Stimulated activated CD4-positive, alpha-beta T cell treated with anti-CD3 and anti-CD28 coated beads, Interleukin-2, amount 100 ng/mL, for 48 hours (primary cell): ENCODE results near the gene DYDC2.

Experiments used
- DNase-seq, 2 donors: peaks; one replicate each; pipeline ENCODE4 v3.0.0-alpha.2; 2020

DYDC2 gene

DNA sequence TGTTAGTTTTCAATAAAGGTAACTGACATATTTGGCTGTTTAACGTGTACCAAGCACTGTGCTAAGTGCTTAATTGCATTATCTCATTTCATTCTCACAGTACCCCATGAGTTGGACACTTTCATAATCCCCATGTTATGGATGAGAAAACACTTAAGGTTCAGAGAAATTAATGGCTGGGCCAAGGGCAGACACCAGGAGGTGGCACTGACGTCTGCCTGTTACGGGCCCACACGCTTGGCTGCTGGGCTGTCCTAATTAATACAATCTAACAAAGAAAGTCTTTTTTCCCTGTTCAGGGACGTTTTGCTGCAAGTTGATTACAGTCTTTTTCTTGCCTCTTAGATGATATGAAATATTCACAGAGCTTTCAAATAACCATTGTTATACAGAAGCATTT is 16.1 kb downstream of the DYDC2 start:
- no peak for DNase-seq

DNA sequence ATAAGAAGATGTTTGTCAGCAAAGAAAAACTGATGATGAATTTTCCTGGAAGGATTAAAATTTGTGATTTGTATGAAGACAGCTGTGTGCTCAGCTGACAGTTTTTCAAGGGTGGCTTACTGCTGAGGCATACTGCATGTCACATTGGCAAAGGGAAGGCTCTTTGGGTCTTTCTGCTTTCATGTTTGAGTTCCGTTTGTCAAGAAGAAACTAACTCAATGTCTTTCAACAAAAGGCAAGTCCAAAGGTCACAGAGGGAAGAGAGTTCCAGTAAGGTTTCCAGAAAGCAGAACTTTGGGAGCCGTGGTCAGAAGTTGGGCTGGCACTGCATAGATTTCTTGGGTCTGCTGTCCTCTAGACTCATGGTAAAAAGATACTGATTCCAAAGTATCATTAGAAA is 16.9 kb downstream of the DYDC2 start:
- DNase-seq: no peak

DNA sequence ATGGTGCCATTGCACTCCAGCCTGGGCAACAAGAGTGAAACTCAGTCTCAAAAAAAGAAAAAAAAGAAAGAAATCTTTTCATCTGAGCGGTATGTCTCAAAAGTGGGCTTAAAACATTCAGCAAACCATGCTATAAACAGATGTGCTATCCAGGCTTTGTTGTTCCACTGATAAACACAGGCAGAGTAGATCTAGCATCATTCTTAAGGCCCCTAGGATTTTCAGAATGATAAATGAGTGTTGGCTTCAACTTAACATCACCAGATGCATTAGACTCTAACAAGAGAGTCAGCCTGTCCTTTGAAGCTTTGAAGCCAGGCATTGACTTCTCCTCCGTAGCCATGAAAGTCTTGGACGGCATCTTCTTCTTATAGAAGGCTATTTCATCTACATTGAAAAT is 23.1 kb downstream of the DYDC2 start:
- DNase-seq: no peak

DNA sequence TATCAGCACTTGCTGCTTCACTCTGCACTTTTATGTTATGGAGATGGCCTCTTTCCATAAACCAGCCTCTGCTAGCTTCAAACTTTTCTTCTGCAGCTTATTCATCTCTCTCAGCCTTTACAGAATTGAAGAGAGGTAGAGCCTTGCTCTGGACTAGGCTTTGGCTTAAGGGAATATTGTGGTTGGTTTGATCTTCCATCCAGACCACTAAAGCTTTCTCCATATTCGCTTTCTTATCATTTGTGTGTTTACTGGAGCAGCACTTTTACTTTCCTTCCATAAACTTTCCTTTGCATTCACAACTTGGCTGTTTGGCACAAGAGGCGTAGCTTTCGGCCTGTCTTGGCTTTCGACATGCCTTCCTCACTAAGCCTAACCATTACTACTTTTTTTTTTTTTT is 23.6 kb downstream of the DYDC2 start:
- DNase-seq: no peak

DNA sequence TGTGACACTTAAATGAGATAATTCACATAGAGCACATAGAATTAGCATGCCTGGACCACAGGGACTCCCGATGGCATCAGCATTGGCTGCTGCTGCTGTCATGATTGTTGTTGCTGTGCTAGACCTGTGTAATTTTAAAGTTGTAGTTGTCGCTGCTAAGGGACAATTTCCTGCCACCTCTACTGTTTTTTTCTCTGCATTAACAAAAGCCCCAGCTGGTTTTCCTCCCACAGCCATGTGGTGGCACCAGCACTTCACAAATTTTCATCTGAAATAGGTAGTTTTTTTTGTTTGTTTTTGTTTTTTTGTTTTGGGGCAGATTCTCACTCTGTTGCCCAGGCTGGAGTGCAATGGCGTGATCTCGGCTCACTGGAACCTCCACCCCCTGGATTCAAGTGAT is 26.4 kb downstream of the DYDC2 start:
- DNase-seq: peak; percentile 12 to 25

DNA sequence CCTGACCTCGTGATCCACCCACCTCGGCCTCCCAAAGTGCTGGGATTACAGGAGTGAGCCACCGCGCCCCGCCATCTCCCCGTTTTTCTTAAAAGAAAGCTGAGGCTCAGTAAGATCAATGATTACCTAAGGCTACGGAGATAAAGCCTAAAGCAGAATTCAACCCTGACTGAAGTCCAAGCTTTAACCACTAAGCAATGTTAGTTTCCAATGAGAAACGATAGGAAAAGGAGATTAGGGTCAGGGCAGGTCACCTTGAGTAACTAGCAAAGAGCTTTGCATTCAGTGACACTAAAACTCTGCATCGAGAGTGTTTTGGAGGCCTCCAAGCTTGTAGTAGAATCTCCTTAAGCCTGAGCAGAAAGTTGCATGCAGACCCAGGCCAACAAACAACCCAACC is 34.2 kb downstream of the DYDC2 start:
- no peak for DNase-seq

DNA sequence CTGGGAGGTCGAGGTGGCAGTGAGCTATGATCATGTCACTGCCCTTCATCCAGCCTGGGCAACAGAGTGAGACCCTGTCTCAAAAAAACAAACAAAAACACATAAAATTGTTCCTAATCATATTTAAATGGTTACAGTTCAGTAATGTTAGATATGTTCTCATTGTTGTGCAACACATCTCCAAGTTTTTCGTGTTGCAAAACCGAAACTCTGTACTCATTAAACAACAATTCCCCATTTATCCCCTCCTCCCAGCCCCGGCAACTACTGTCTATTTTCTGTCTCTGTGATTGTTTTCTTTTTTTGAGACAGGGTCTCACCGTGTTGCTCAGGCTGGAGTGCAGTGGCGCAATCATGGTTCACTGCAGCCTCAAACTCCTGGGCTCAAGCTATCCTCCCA is 35.7 kb downstream of the DYDC2 start:
- DNase-seq: no peak

DNA sequence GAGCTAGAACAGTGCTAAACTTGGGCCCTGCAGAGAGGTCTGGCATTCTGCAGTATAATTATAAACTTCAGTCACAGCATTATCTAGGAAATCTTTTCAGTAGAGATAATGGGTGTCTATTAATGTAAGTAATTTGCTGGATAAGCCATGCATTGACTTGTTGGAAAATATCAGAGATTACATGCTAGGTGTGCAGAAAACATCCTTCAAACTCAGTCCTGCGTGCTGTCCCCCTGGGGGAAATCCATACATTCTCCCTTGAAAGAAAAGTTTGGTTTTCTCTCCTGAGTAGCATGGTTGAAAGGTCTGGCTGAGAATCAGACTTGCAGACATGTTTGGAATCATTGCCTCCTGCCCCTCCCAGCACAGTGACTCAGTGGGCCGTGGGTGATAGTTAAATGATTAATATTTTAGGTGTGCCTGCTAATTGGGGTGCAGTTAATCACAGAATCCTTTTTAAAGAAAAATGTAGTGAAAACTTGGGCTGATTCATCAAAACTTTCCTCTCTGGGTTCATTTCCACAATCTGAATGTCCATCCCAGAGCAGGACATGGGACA is 37.9 kb downstream of the DYDC2 start:
- DNase-seq: no peak

DNA sequence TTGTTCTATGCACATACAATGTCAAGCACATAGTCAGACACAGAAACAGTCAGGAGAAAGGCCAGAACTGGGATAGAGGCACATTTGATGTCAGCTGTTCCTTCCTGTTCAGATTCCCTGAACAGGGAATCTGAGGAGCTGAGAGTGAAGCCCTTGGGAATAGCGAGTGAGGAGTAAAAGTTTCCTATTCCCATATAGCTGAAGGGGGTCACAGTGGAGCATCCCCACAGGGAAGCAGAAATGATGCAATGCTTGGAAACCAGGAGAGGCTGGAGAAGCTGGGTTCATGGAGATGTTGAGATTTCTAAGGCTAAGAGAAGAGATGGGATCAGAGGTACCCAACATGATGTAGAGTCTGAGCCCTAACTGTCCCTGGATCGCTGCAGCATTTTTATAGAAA is 40.4 kb downstream of the DYDC2 start:
- no peak for DNase-seq

DNA sequence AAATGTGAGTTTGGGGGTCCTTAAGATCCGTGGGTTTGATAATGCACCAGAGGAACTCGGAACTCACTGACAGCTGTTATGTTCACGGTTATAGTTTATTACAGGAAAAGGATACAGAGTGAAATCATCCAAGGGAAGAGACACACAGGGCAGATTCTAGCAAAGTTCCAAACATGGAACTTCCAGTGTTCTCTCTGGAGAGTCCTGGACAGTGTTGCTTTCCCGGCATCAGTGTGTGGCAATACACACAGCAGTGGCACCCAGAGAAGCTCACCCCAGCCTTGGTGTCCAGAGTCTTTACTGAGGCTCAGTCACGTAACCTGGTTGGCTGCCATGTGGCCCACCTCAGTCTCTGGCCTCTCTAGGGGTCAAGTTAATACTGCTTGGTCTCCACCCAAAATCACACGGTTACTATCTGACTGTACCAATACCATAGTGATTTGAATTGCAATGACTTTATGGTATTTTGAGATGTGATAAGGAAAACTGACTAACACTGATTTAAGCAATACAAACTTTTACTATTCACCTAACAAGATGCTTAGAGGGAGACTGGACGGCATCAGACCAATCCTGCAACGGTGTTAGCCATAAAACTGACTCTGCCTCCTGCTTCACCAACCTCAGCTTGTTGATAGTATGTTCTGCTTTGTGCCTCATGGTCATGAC is 43.7 kb downstream of the DYDC2 start:
- DNase-seq: no peak

DNA sequence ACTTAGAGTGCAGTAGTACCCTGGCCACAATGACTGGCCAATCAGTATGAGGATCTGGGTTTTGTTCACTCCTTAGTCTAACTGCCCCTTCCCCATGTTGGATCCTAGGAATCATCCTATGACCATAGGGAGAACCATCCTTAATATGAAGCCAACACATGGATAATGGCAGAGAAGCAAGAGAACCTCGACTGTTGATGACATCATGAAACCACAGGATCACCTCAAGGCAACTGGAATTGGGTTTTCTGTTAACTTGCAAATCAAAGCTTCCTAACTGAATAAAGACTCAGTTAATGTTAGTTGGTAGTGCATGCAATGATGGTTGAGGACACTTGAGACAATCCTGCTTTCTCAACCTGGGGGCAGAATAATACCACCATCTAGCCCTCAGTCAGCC is 48.5 kb downstream of the DYDC2 start:
- DNase-seq: no peak

DNA sequence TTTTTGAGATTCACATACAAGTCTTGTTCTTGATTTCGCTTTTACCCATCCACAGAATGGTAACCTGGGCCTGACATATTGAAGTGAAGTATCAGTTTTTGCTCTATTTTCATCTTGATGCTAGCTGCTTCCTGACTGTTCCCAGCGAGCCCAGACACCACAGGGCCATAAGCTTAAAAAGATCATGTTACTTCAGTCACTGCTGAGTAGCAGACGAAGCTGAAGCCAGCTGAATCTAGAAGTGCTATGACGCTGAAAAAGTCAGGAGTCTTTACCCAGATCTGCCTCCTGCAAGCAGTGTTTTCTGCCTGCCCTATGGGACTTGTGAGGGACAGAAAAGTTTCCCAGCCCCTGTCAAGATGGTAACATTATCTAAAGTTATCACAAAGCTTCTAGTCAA is 49.0 kb downstream of the DYDC2 start:
- DNase-seq: no peak

DNA sequence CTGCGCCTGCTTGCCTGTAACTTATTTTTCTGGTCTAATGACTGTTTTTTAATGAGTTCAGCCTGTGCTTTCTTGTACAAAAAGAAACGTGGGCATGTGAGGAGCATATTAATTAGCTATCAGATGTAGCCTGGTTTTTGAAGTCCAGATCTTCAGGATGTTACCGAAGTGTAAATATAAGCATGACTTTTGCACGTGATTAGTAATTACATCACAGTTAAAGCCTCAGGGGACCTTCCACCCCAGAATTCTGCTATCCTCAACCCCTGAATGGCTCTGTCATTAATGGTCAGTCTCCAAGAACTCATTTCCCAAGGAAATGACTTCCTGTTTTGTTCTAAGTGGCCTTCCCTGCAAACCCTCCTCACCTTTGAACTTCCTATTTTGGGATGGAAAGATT is 49.6 kb downstream of the DYDC2 start:
- no peak for DNase-seq

DNA sequence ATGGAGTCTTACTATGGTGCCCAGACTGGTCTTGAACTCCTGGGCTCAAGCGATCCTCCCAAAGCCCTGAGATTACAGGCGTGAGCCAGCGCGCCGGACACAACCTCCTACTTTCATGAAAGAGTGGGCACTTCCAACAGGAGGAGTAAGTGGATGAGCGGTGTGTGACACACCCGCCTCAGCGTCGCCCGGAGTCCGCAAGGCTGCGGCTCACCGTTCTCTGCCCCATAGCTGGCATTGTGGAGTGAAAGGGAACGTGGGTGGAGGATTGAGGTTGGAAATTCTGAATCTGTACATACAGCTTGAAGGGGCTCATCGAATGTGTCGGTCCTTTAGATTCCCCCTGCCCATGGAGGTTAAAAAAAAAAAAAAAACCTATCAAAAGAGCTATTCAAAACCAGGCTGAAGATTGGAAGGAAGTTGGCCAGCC is 51.2 kb downstream of the DYDC2 start:
- DNase-seq: peak; percentile 48 to 53

DNA sequence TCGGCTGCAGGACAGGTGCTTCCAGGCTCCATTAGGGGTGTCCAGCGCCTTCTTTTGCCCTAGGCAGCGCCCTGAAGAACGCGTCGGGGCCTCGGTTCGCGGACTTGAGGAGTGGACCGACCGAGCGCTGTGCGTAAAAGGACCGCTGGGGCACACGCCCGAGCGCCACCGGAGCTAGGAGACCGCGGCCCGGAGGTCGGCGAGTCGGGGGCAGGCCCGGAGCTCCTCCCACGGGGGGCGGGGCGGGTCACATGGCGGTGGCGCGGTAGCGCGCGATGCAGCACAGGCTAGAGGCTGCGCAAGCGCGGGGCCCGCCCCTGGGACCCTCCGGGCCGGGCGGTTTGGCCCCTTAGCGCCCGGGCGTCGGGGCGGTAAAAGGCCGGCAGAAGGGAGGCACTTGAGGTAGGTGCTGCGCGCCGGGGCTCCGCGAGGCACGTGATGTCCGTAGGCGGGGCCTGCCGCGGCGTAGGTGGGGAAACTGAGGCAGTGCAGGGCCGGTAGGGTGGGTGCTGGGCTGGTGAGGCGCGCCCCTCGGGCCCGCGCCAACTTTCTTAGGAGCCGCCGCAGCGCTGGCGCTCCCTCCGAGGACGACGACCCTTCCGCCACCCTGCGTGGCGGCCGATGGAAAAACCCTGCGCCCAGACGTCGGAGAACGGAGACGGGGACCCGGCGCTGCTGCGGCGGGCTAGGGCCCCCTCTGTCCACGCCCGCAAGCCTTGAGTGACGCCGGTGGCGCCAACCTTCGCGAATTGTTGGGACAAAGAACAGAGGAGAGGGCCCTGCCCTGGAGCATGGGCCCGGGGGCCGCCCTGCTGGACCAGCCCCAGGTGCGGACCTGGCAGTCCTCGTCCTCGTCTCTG is 51.9 kb downstream of the DYDC2 start, which contains the start of gene PRXL2A:
TSS of gene PRXL2A (plus strand) at position 310 of the 860 bp plus-strand sequence. CDS start 11,917 bp downstream, outside the sequence.
- peak; percentile 75 to 81 for DNase-seq

DNA sequence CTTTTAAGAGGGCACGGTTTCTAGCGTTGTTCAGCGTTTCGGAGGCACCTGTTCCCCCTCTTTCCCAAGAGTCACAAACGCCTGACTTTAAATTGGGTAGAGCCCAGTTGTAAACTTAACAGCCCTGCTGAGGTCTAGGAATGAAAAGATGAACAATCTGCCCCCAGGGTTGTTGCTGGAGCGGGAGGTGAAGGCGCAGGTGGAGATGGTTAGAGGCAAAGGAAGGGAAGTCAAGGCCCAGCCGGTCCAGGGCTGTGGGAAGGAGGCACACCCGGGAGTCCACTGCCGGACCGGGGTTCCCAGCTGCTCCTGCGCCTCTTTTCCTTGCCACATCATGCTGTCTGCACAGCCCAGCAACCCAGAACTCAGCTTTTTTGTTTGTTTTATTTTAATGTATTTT is 52.5 kb downstream of the DYDC2 start:
- DNase-seq: no peak

DNA sequence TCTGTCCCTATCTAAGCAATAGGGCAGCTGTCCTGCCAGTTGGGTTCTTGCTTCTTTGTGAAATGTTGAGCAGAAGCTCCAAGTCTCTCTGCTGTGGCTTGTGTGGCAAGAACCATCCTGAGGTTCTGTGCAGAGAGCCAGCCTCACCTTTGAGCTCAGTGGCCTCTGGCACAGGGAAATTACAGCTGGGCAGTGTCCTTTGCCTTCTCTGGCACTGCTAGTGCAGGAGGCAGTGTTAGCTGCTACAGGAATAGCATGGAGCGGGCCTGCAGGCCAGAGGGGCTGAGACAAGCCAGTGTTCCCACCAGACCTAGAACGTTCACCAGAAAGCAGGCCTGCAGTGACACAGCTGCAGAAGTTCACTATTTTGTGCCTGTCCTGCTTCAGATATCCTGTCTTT is 53.5 kb downstream of the DYDC2 start:
- no peak for DNase-seq

DNA sequence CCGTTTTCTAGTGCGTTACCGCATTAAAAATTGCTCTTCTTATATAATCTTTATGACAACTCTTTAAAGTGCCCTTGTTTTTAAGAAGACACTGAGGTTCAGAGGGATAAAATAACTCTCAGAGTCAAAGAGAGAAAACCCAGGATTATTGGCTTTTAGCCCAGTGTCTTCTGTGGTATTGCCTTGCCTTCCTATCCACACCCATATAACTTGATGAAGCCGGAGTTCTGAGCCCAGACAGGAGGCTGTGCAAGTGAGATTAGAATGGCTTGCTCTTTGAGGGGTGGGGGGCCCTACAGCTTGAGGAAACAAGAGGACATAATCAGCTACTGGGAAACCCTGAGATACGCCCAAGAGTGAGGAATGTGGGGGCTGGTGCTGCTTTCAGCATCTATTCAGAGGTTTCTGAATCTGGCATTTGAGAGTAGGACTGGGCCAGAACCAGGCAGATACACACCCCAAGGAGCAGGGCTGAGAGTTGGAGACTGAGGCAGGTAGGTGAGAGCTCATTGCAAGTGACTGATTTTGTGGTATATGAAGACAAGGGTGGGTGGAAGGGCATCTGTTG is 54.1 kb downstream of the DYDC2 start:
- no peak for DNase-seq

DNA sequence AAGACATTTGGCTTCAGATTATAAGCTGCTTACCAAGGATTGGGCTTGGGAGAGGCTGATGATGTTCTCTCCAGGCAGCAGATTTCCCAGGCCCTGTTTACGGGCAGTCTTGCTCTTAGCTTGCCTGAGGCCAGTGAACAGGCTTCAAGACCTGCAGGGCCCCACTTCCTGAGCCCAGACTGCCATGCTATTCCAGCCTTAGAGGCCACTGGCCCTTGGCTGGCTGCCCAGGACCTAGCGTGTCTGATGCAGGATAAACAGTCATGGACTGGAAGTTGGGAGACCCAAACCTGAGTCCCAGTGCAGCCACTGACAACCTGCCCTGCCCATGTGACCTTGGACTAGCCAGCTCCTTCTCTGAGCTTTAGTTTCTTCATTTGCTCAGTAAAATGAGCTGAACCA is 54.7 kb downstream of the DYDC2 start:
- no peak for DNase-seq

DNA sequence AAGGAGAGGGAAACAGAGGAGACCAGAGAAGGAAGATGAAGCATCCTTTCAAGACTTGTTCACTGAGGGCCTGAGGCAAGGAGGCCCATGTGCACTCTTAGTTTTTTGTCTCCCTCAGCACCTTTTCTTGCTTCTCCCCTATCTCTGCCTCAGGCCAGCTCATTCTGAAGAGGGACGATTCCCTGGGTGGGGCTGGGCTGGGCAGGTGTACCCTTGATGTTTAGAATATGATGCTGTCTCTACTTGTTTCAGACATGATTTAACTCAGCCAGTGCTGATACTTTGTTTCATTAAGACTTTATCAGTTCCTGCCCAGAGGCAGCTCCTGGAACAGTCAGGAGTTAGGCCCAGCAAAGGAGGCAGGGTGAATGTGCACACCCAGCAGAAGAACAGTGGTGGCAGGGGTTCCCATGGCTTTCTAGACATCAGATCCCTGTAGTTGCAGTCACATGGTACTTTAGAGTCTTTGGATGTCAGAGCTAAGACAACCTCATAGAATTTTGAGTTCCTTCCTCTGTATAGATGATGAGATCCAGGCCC is 55.2 kb downstream of the DYDC2 start:
- no peak for DNase-seq

DNA sequence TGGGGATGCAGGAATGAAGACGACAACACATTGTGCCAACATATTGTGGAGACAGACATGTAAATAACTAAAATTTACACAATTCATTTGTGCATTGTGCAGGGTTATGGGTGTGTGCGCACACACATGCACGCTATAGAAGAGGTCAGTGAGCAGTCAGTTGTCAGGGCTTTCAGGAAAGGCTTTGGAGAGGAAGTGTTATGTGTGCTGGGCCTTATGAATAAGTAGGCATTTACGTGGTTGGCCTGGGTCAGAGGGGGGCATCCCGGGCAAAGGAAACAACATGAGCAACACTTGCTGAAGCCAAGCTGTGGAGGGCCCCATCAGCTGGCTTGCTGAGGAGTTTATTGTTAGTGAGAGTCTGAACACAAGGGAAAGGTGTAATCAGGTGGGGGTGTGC is 55.9 kb downstream of the DYDC2 start:
- peak in 1 of 2 donors; percentile 13 for DNase-seq

DNA sequence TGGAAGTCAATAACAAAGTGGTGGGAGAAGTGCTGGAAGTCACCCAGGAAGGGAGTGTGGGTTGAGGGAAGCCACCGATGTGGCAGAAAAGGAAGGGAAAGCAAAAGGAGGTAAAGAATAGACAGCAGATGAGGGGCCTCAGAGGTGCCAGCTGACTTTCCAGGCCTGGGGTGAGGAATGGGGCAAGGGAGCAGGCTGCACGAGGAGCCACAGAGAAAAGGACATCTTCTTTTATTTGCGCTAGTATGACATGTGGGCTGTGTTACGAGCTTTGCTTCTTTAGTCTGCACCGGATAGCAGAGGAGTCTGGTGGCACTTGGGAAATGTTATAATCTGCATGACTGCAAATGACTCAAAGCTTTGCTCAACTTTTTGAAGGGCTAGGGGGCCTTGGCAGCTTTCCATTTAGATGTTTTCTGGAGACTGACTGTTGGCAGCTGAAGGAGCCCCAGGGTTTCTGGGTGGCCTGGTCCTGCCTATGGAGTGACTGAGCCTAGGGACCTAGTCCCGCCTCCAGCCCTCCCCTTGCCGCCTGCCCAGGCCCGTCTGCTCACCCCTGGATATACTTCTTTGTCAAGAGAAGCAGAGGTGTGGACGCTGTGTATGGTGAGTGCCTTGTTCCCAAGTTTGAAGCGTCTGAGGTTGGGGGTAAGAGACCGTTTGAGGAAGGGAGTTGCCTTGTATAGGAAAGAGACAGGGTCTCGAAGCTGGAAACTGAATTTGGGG is 56.9 kb downstream of the DYDC2 start:
- DNase-seq: no peak
